ENCODE data around the gene ATP1B3.

DNA sequence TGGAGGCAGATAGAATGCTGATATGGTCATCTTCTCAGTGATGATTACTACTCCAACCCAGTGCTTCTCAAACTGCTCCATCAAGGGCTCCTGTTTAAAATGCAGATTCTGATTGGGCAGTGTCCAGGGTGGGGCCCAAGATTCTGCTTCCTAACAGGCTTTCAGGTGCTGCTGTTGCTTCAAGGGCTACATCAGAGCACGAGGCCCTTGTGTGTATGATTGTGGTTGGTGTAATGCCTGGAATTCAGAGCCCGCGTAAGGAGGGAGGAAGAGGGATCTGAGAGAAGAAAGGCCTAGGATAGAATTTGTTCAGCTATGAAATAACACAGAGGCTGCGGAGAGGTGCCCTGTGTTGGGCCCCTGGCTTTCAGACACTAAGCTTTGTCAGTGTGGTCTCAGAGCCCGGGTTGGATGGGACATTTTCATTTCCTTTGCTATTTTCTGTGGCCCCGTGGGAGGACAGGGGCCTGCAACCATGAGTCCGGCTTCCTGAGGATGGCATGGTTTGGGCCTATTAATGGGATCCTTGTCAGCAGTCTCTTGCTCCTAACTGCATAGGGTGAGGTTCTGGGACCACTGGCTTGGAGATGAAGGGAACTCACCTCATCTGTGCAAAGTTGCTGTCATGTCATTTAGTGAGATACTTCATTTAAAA is 53.0 kb downstream of the ATP1B3 start:
- TF ChIP-seq EZH2 (optimal IDR thresholded peaks at IDR 0.05; ENCODE audit: low read depth, low read length) (no peak), EZH2phosphoT487 (IDR thresholded peaks at IDR 0.05; ENCODE audit: low read length) (no peak)
- TF ChIP-seq, protein P1, sequence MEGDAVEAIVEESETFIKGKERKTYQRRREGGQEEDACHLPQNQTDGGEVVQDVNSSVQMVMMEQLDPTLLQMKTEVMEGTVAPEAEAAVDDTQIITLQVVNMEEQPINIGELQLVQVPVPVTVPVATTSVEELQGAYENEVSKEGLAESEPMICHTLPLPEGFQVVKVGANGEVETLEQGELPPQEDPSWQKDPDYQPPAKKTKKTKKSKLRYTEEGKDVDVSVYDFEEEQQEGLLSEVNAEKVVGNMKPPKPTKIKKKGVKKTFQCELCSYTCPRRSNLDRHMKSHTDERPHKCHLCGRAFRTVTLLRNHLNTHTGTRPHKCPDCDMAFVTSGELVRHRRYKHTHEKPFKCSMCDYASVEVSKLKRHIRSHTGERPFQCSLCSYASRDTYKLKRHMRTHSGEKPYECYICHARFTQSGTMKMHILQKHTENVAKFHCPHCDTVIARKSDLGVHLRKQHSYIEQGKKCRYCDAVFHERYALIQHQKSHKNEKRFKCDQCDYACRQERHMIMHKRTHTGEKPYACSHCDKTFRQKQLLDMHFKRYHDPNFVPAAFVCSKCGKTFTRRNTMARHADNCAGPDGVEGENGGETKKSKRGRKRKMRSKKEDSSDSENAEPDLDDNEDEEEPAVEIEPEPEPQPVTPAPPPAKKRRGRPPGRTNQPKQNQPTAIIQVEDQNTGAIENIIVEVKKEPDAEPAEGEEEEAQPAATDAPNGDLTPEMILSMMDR (IDR thresholded peaks at IDR 0.05; ENCODE audit: low read length), result no peak
